Progenitor cell of endocrine pancreas (in vitro differentiated cells): ENCODE measurements around the gene DCDC2B. TPM values are rescaled to one million over a fixed set of nuclear protein-coding genes. Genes with fewer than 3 reads are reported as not detected.
A peak's percentile ranks its signal among the peaks of the same experiment; 100 is the strongest.

Experiments
- DNase-seq: peaks from one replicate; pipeline ENCODE4 v3.0.0; 2021; ENCODE audit warnings: low spot score; ENCODE audit not compliant: unreplicated experiment
- H3K27ac Mint-ChIP-seq: 2 replicates; pipeline ENCODE4 v1.8.0; 2021; ENCODE audit warnings: mild to moderate bottlenecking, moderate library complexity, mixed read lengths
- H3K27me3 Mint-ChIP-seq: 2 replicates; pipeline ENCODE4 v1.8.0; 2021; ENCODE audit warnings: mixed read lengths
- H3K36me3 Mint-ChIP-seq: 2 replicates; pipeline ENCODE4 v1.8.0; 2022; ENCODE audit warnings: mixed read lengths; ENCODE audit not compliant: insufficient read depth
- H3K4me1 Mint-ChIP-seq: 2 replicates; pipeline ENCODE4 v1.8.0; 2021; ENCODE audit warnings: low read depth, mixed read lengths
- H3K4me3 Mint-ChIP-seq: 2 replicates; pipeline ENCODE4 v1.8.0; 2021; ENCODE audit warnings: low read depth, mild to moderate bottlenecking, moderate library complexity, mixed read lengths
- H3K9me3 Mint-ChIP-seq: 2 replicates; pipeline ENCODE4 v1.8.0; 2021; ENCODE audit warnings: low read depth, mixed read lengths
- total RNA-seq: library from RNA; stranded (reverse); gene quantifications from 2 replicates; pipeline ENCODE4 v1.2.1, GENCODE V29; 2021
- TF ChIP-seq, protein P1 (sequence below): fragments of 200-600 bp; sonication (generic); IDR thresholded peaks from one replicate; pipeline ENCODE4 v1.5.0; 2021; ENCODE audit warnings: antibody characterized with exemption, mild to moderate bottlenecking; ENCODE audit not compliant: unreplicated experiment

DCDC2B gene
- total RNA-seq, 1 donor from 2014 or later, result not detected

DNA sequence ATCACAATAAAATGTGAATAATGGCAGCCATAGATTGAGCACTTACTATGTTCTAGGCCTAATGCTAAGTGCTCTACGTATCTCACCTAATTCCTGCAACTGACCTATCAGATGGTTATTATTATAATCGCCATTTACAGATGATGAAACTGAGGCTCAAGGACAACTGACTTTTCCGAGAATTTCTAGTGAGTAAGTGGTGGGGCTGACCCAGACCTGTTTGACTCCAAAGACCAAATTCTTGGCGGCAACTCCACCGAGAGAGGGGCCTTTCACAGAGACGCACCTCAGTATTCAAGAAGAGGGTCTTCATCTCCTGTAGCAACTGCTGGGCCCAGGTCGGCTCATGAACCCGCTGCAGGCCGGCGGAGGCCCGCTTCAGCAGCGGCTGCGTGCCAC lies 12.7 kb downstream of the DCDC2B start:
- H3K27ac Mint-ChIP-seq, result peak overlapping the region; percentile 98
- no peak for DNase-seq
- no peaks in the 10 kb centered on the region for H3K9me3 Mint-ChIP-seq
- TF ChIP-seq, protein P1, sequence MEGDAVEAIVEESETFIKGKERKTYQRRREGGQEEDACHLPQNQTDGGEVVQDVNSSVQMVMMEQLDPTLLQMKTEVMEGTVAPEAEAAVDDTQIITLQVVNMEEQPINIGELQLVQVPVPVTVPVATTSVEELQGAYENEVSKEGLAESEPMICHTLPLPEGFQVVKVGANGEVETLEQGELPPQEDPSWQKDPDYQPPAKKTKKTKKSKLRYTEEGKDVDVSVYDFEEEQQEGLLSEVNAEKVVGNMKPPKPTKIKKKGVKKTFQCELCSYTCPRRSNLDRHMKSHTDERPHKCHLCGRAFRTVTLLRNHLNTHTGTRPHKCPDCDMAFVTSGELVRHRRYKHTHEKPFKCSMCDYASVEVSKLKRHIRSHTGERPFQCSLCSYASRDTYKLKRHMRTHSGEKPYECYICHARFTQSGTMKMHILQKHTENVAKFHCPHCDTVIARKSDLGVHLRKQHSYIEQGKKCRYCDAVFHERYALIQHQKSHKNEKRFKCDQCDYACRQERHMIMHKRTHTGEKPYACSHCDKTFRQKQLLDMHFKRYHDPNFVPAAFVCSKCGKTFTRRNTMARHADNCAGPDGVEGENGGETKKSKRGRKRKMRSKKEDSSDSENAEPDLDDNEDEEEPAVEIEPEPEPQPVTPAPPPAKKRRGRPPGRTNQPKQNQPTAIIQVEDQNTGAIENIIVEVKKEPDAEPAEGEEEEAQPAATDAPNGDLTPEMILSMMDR, result no peak
- H3K4me1 Mint-ChIP-seq, result peaks cover 22% of the 10 kb centered on the region
- peak overlapping the region; percentile 98 for H3K4me3 Mint-ChIP-seq
- H3K27me3 Mint-ChIP-seq, result no peaks in the 10 kb centered on the region
- H3K36me3 Mint-ChIP-seq, result peaks cover 6% of the 10 kb centered on the region

DNA sequence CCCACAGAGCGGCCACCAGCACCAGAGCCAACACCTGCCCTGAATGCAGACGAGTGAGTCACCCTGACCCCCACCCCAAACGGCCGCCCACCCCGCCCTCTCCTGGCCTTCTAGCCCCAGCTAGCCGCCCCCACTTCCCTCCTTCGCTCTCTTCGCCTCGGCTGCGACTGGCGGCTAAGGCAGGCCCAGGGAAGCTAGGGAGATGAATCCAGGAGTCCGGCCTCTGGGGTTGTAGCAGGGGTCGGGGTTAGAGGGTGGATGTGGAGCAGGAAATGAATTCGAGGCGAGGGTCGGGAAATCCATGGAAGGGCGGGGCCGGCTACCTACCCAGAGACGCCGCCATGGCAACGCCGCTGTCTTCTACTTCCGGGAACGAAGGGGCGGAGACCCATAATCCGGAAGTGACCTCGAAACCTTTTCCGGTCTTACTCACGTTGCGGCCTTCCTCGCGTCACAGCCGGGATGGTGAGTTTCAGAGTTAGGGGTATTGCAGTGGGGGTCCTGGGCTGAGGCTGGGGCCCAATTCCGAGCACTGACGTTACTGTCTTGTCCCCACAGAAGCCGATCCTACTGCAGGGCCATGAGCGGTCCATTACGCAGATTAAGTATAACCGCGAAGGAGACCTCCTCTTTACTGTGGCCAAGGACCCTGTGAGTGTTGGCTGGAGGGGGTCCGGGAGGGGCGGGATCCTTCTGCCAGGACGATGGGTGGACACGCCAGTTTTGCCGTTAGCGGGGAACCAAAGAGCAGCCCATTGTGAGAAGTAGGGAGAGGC lies 13.3 kb downstream of the DCDC2B start, which contains the start of the genes EIF3I and TMEM234:
TSS of gene EIF3I (plus strand) at position 428 of the 776 bp plus-strand sequence. CDS start at position 463, 35 bp downstream.
TSS of gene TMEM234 (minus strand) at position 374 of the 776 bp plus-strand sequence. CDS start at position 343, 31 bp downstream.
- Mint-ChIP-seq H3K27me3 (no peaks in the 10 kb centered on the region), H3K4me3 (peak within 1 kb of the TSS; percentile 98)

DNA sequence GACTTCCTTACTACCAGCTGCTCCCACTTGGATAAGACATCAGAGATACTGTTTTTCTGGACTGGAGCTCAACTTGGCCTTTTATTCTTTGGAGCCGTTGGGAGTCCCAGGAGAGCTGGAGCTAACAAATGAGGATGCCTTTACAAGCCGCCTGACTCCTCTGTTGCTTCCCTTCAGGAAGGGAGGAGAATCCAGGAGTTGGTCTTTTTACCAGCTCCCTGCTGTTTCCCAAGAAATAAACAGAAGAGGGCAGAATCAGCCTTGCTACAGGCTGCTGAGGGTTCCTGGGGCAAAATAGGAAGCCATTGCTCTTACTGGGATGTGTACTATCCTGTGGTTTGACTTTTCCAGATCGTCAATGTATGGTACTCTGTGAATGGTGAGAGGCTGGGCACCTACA lies 14.8 kb downstream of the DCDC2B start:
- Mint-ChIP-seq H3K27ac (peak overlapping the region; percentile 71), H3K4me1 (peaks cover 22% of the 10 kb centered on the region), H3K9me3 (no peaks in the 10 kb centered on the region), H3K4me3 (peak overlapping the region; percentile 98), H3K36me3 (peaks cover 12% of the 10 kb centered on the region), H3K27me3 (no peaks in the 10 kb centered on the region)
- TF ChIP-seq, protein P1, result no peak
- no peak for DNase-seq

More for the DNA sequence above, 13.3 kb downstream of the DCDC2B start, which contains the start of the genes EIF3I and TMEM234:
- peak within 1 kb of the TSS; percentile 98 for H3K27ac Mint-ChIP-seq
- TF ChIP-seq, protein P1, result no peak
- DNase-seq, result peak; percentile 76
- peaks cover 22% of the 10 kb centered on the region for H3K4me1 Mint-ChIP-seq
- H3K36me3 Mint-ChIP-seq, result peaks cover 6% of the 10 kb centered on the region
- no peaks in the 10 kb centered on the region for H3K9me3 Mint-ChIP-seq

DNA sequence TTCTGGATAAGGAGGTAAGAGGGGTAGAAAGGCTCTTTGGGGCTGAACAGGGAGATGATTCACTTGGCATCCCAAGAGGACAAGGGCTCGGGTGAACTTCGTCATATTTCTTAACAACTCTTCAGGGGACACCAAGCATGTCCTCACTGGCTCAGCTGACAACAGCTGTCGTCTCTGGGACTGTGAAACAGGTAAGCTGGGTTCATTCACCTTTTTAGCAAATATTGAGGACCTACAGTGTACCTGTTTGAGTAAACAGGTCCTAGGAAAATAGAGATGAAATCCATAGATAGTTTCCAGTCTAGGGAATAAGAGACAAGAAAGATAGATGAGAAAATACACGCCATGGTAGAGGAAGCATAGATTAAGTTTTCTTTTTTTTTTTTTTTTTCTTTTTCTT lies 15.4 kb downstream of the DCDC2B start:
- DNase-seq, result no peak
- peaks cover 14% of the 10 kb centered on the region for H3K36me3 Mint-ChIP-seq

DNA sequence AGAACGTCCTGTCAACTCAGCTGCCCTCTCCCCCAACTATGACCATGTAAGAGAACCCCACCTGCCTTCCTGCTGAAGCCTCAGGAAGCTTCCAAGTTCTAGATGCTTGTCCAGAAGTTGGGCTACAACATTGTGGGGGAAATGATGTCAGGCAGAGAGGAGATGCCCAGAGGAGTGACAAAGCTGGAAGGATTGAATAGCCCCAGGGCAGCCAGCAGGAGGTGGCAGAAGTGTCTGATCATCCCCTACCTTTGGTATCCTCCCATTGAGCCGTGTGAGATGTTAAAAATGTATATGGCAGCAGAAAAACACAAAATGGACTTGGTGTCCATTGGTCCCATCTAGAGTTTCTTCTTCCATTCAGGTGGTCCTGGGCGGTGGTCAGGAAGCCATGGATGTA lies 19.9 kb downstream of the DCDC2B start:
- no peak for DNase-seq
- H3K9me3 Mint-ChIP-seq, result no peaks in the 10 kb centered on the region
- TF ChIP-seq, protein P1, result no peak
- no peaks in the 10 kb centered on the region for H3K27me3 Mint-ChIP-seq
- H3K27ac Mint-ChIP-seq, result no peak overlapping the region
- no peak overlapping the region for H3K4me3 Mint-ChIP-seq
- H3K4me1 Mint-ChIP-seq, result peaks cover 3% of the 10 kb centered on the region
- peaks cover 15% of the 10 kb centered on the region for H3K36me3 Mint-ChIP-seq

More for the DNA sequence above, 15.4 kb downstream of the DCDC2B start:
- Mint-ChIP-seq H3K9me3 (no peaks in the 10 kb centered on the region), H3K27ac (peak overlapping the region; percentile 71), H3K27me3 (no peaks in the 10 kb centered on the region), H3K4me3 (peak overlapping the region; percentile 60), H3K4me1 (peaks cover 22% of the 10 kb centered on the region)
- TF ChIP-seq, protein P1, result no peak
